Upper lobe of right lung (tissue), 1 donor: ENCODE data around the gene KLKB1. TPM values are rescaled to one million over a fixed set of nuclear protein-coding genes. Genes with fewer than 3 reads are reported as not detected.

Experiments
- ATAC-seq: fragments of 200-7000 bp; cut with Tn5 transposase; one replicate; pipeline ENCODE4 v1.9.1; 2020; ENCODE audit warnings: mild to moderate bottlenecking, moderate library complexity
- DNase-seq: peaks from one replicate; pipeline ENCODE4 v3.0.0-alpha.2; 2020
- H3K27ac ChIP-seq: fragments of 200-600 bp; one replicate; pipeline ENCODE4 v1.8.0; 2022
- H3K27me3 ChIP-seq: fragments of 200-600 bp; one replicate; pipeline ENCODE4 v1.8.0; 2022; ENCODE audit warnings: mild to moderate bottlenecking
- H3K36me3 ChIP-seq: fragments of 200-600 bp; one replicate; pipeline ENCODE4 v1.8.0; 2022
- H3K4me1 ChIP-seq: fragments of 200-600 bp; one replicate; pipeline ENCODE4 v1.8.0; 2022
- H3K4me3 ChIP-seq: fragments of 200-600 bp; one replicate; pipeline ENCODE4 v1.8.0; 2022; ENCODE audit warnings: mild to moderate bottlenecking
- H3K9me3 ChIP-seq: fragments of 200-600 bp; one replicate; pipeline ENCODE4 v1.8.0; 2022
- intact Hi-C: fragments of 100-400 bp; cut with DNase I; formaldehyde crosslinking; loops from one replicate; pipeline ENCODE4 v1.11.0; 2022
- total RNA-seq: library from RNA; stranded (reverse); fragmentation: NEBNext Ultra II Directional; extraction: Animal tissue kit (Norgen Biotek cat#: 25700); gene quantifications from one replicate; pipeline ENCODE4 v1.2.1, GENCODE V29; 2021
- TF ChIP-seq, protein P1 (sequence below): fragments of 200-600 bp; IDR thresholded peaks from one replicate; pipeline ENCODE4 v1.8.0; 2022; ENCODE audit warnings: antibody characterized with exemption
- donor health status: DM: no; HTN: yes; CAD: no; lungs with severe emphysema.

Gene KLKB1
- total RNA-seq, 1 donor from 2014 or later = 1.5 TPM

DNA sequence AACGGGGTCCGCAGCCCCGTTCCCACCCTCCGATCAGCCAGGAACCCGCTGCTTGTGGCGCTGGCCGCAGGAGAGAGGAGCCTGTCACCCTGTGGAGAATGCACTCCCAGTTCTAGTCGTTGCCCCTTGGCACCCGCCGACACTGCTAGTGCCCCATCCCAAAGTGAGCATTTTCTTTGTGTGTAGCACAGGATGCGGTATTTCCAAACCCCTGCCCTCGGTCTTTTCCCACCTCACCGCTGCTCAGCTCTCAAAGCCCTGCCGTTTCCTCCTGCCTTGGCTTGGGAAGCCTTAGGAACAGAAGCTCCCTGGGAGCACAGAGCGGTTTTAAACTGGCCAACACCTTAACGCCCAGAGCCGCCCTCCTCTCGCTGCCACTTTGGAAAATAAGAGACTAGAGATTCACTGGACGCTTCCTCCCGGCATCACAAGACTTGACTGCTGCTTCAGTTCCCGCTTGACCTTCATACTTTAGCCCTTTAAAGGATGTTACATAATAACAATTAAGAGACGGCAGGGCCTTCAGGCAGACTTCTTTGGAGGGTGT is 35.2 kb upstream of the KLKB1 start:
- DNase-seq (no peak), ATAC-seq (peak; percentile 1)
- Histone ChIP-seq H3K9me3 (no peaks in the 10 kb centered on the region), H3K27ac (peak overlapping the region; percentile 98), H3K27me3 (no peaks in the 10 kb centered on the region), H3K4me1 (peaks cover 17% of the 10 kb centered on the region), H3K4me3 (peak overlapping the region; percentile 88), H3K36me3 (peaks cover 11% of the 10 kb centered on the region)
- TF ChIP-seq, protein P1, sequence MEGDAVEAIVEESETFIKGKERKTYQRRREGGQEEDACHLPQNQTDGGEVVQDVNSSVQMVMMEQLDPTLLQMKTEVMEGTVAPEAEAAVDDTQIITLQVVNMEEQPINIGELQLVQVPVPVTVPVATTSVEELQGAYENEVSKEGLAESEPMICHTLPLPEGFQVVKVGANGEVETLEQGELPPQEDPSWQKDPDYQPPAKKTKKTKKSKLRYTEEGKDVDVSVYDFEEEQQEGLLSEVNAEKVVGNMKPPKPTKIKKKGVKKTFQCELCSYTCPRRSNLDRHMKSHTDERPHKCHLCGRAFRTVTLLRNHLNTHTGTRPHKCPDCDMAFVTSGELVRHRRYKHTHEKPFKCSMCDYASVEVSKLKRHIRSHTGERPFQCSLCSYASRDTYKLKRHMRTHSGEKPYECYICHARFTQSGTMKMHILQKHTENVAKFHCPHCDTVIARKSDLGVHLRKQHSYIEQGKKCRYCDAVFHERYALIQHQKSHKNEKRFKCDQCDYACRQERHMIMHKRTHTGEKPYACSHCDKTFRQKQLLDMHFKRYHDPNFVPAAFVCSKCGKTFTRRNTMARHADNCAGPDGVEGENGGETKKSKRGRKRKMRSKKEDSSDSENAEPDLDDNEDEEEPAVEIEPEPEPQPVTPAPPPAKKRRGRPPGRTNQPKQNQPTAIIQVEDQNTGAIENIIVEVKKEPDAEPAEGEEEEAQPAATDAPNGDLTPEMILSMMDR = no peak
- intact Hi-C loops = no loop called here

- ATAC-seq (no peak), DNase-seq (no peak)
- Histone ChIP-seq H3K27me3 (no peaks in the 10 kb centered on the region), H3K36me3 (peaks cover 18% of the 10 kb centered on the region), H3K4me1 (peaks cover 17% of the 10 kb centered on the region), H3K9me3 (no peaks in the 10 kb centered on the region), H3K27ac (no peak overlapping the region), H3K4me3 (no peak overlapping the region)
- intact Hi-C loops = no loop called here
- TF ChIP-seq, protein P1 = no peak
Measured at GRCh38 chr4:186193851-186194250, 33.5 kb upstream of the KLKB1 start.

- Histone ChIP-seq H3K27ac (no peak overlapping the region), H3K36me3 (peaks cover 24% of the 10 kb centered on the region), H3K4me3 (no peak overlapping the region), H3K4me1 (peaks cover 7% of the 10 kb centered on the region), H3K27me3 (no peaks in the 10 kb centered on the region), H3K9me3 (no peaks in the 10 kb centered on the region)
- no peak for DNase-seq
- no peak for ATAC-seq
- intact Hi-C loops = no loop called here
- TF ChIP-seq, protein P1 = no peak
Measured at GRCh38 chr4:186196063-186196462, 31.2 kb upstream of the KLKB1 start.

GRCh38 chr4:186200516-186200915 is 26.8 kb upstream of the KLKB1 start:
- Histone ChIP-seq H3K4me1 (no peaks in the 10 kb centered on the region), H3K27ac (no peak overlapping the region), H3K4me3 (no peak overlapping the region), H3K27me3 (no peaks in the 10 kb centered on the region), H3K36me3 (peaks cover 24% of the 10 kb centered on the region), H3K9me3 (no peaks in the 10 kb centered on the region)
- intact Hi-C loops = no loop called here
- TF ChIP-seq, protein P1 = no peak
- no peak for ATAC-seq
- no peak for DNase-seq

GRCh38 chr4:186201010-186201409 is 26.3 kb upstream of the KLKB1 start:
- intact Hi-C loops = no loop called here

More at GRCh38 chr4:186201010-186201409, 26.3 kb upstream of the KLKB1 start:
- H3K4me3 ChIP-seq = no peak overlapping the region
- TF ChIP-seq, protein P1 = no peak
- no peaks in the 10 kb centered on the region for H3K27me3 ChIP-seq
- no peaks in the 10 kb centered on the region for H3K4me1 ChIP-seq
- H3K9me3 ChIP-seq = no peaks in the 10 kb centered on the region
- ATAC-seq (no peak), DNase-seq (no peak)
- peaks cover 24% of the 10 kb centered on the region for H3K36me3 ChIP-seq
- no peak overlapping the region for H3K27ac ChIP-seq
